H9 (cell line): ENCODE data around the gene MAP4K3. TPM values are rescaled to one million over a fixed set of nuclear protein-coding genes. Genes with fewer than 3 reads are reported as not detected.

ENCODE experiments used
- DNase-seq: peaks from one replicate; pipeline ENCODE4 v3.0.0-alpha.2; 2017
- H2AFZ ChIP-seq: one replicate; pipeline ENCODE4 v1.6.1; 2013; ENCODE audit warnings: mild to moderate bottlenecking, low read length, control low read depth, moderate library complexity
- H2AK5ac ChIP-seq: 2 replicates; pipeline ENCODE4 v1.6.1; 2013; ENCODE audit warnings: low read length, control low read depth, mixed read lengths; ENCODE audit not compliant: insufficient read length
- H2BK120ac ChIP-seq: one replicate; pipeline ENCODE4 v1.6.1; 2013; ENCODE audit warnings: low read depth, mild to moderate bottlenecking, low read length, control low read depth, inconsistent platforms; ENCODE audit not compliant: poor library complexity, severe bottlenecking
- H2BK12ac ChIP-seq: 2 replicates; pipeline ENCODE4 v1.6.1; 2013; ENCODE audit warnings: low read length, control low read depth, mixed read lengths, low read depth; ENCODE audit not compliant: insufficient read length
- H2BK15ac ChIP-seq: 2 replicates; pipeline ENCODE4 v1.6.1; 2013; ENCODE audit warnings: low read depth, low read length, control low read depth
- H2BK20ac ChIP-seq: one replicate; pipeline ENCODE4 v1.6.1; 2013; ENCODE audit warnings: low read depth, mild to moderate bottlenecking, low read length, control low read depth, inconsistent platforms; ENCODE audit not compliant: poor library complexity, severe bottlenecking
- H2BK5ac ChIP-seq: 2 replicates; pipeline ENCODE4 v1.6.1; 2013; ENCODE audit warnings: low read length, control low read depth, mixed read lengths; ENCODE audit not compliant: insufficient read length
- H3K14ac ChIP-seq: 2 replicates; pipeline ENCODE4 v1.6.1; 2013; ENCODE audit warnings: low read length, control low read depth; ENCODE audit not compliant: insufficient read depth
- H3K18ac ChIP-seq: 2 replicates; pipeline ENCODE4 v1.6.1; 2013; ENCODE audit warnings: low read depth, mild to moderate bottlenecking, mixed read lengths, low read length, control low read depth; ENCODE audit not compliant: insufficient read length
- H3K23ac ChIP-seq: 2 replicates; pipeline ENCODE4 v1.6.1; 2013; ENCODE audit warnings: low read length, control low read depth, mixed read lengths, low read depth; ENCODE audit not compliant: insufficient read length
- H3K23me2 ChIP-seq: 2 replicates; pipeline ENCODE4 v1.6.1; 2013; ENCODE audit warnings: low read depth, mild to moderate bottlenecking, mixed read lengths, low read length, control low read depth; ENCODE audit not compliant: insufficient read length, poor library complexity, severe bottlenecking
- H3K27ac ChIP-seq: 2 replicates; pipeline ENCODE4 v1.5.1; 2013; ENCODE audit warnings: low read length, control low read depth, mixed read lengths, low read depth; ENCODE audit not compliant: insufficient read length
- H3K27me3 ChIP-seq: 2 replicates; pipeline ENCODE4 v1.6.1; 2013; ENCODE audit warnings: low read length, control low read depth, inconsistent platforms; ENCODE audit not compliant: insufficient read depth
- H3K4ac ChIP-seq: 2 replicates; pipeline ENCODE4 v1.6.1; 2013; ENCODE audit warnings: low read depth, mild to moderate bottlenecking, control low read depth, inconsistent platforms, low read length, moderate library complexity
- H3K4me1 ChIP-seq: 2 replicates; pipeline ENCODE4 v1.6.1; 2013; ENCODE audit warnings: low read length, control low read depth, inconsistent platforms; ENCODE audit not compliant: insufficient read depth
- H3K4me2 ChIP-seq: 2 replicates; pipeline ENCODE4 v1.6.1; 2013; ENCODE audit warnings: low read length, control low read depth, mixed read lengths; ENCODE audit not compliant: insufficient read length, insufficient read depth
- H3K56ac ChIP-seq: 2 replicates; pipeline ENCODE4 v1.6.1; 2013; ENCODE audit warnings: low read depth, mild to moderate bottlenecking, mixed read lengths, low read length, control low read depth; ENCODE audit not compliant: insufficient read length
- H3K79me1 ChIP-seq: 2 replicates; pipeline ENCODE4 v1.6.1; 2013; ENCODE audit warnings: low read depth, mild to moderate bottlenecking, moderate library complexity, low read length, control low read depth, inconsistent platforms; ENCODE audit not compliant: insufficient read depth, poor library complexity, severe bottlenecking
- H3K79me2 ChIP-seq: 2 replicates; pipeline ENCODE4 v1.6.1; 2013; ENCODE audit warnings: low read length, control low read depth, inconsistent platforms; ENCODE audit not compliant: insufficient read depth
- H3K9ac ChIP-seq: 2 replicates; pipeline ENCODE4 v1.6.1; 2013; ENCODE audit warnings: low read length, control low read depth, mixed read lengths; ENCODE audit not compliant: insufficient read length; ENCODE audit errors: extremely low read depth
- H3K9me3 ChIP-seq: one replicate; pipeline ENCODE4 v1.6.1; 2013; ENCODE audit warnings: low read depth, low read length, inconsistent platforms; ENCODE audit not compliant: control insufficient read depth
- H3T11ph ChIP-seq: one replicate; pipeline ENCODE4 v1.6.1; 2013; ENCODE audit warnings: mild to moderate bottlenecking, low read length, control low read depth, inconsistent platforms
- H4K20me1 ChIP-seq: one replicate; pipeline ENCODE4 v1.6.1; 2013; ENCODE audit not compliant: control insufficient read depth, insufficient read length, insufficient read depth
- H4K5ac ChIP-seq: 2 replicates; pipeline ENCODE4 v1.6.1; 2013; ENCODE audit warnings: low read depth, mild to moderate bottlenecking, mixed read lengths, low read length, control low read depth; ENCODE audit not compliant: insufficient read length
- H4K8ac ChIP-seq: replicated peaks from 2 replicates; pipeline ENCODE4 v1.6.1; 2013; ENCODE audit warnings: low read length, control low read depth, mixed read lengths, low read depth; ENCODE audit not compliant: insufficient read length
- H4K91ac ChIP-seq: 2 replicates; pipeline ENCODE4 v1.6.1; 2013; ENCODE audit warnings: low read depth, mild to moderate bottlenecking, moderate library complexity, mixed read lengths, low read length, control low read depth; ENCODE audit not compliant: insufficient read length
- H3K27ac Mint-ChIP-seq, 3 experiments: 2 replicates in 2 of 3; 3 replicates in 1 of 3; pipeline ENCODE4 v1.8.0; 2020 to 2021; ENCODE audit warnings: mixed read lengths in 3 of 3, mild to moderate bottlenecking in 1 of 3, moderate library complexity in 1 of 3
- H3K27me3 Mint-ChIP-seq: 2 replicates; pipeline ENCODE4 v1.8.0; 2021; ENCODE audit warnings: low read depth, mild to moderate bottlenecking, moderate library complexity, mixed read lengths
- H3K36me3 Mint-ChIP-seq, 3 experiments: 2 replicates in 2 of 3; 3 replicates in 1 of 3; pipeline ENCODE4 v1.8.0; 2020 to 2021; ENCODE audit warnings: low read depth in 3 of 3, mixed read lengths in 3 of 3; ENCODE audit not compliant: insufficient read depth in 1 of 3
- H3K4me1 Mint-ChIP-seq, 2 experiments: 2 replicates each; pipeline ENCODE4 v1.8.0; 2020; ENCODE audit warnings: mixed read lengths in 2 of 2
- H3K4me3 Mint-ChIP-seq, 2 experiments: 2 replicates in 1 of 2; 3 replicates in 1 of 2; pipeline ENCODE4 v1.8.0; 2020 to 2021; ENCODE audit warnings: mild to moderate bottlenecking in 2 of 2, mixed read lengths in 2 of 2, moderate library complexity in 1 of 2
- H3K9me3 Mint-ChIP-seq, 2 experiments: 2 replicates in 1 of 2; 3 replicates in 1 of 2; pipeline ENCODE4 v1.8.0; 2020; ENCODE audit warnings: mild to moderate bottlenecking in 2 of 2, mixed read lengths in 2 of 2, moderate library complexity in 1 of 2
- CTCF ChIP-seq: fragments of 200-600 bp; sonication (generic); conservative IDR thresholded peaks from 3 replicates; pipeline ENCODE4 v1.8.0; 2021; ENCODE audit warnings: antibody characterized with exemption, mild to moderate bottlenecking
- WGBS: extraction: QIAGEN DNeasy Blood & Tissue Kit; methylation state at CpG from one replicate; pipeline ENCODE4 v1.1.7; 2013; ENCODE audit warnings: missing lambda C conversion rate, low lambda C conversion rate, mixed read lengths; ENCODE audit not compliant: insufficient read length; ENCODE audit errors: extremely low coverage; 5-methylcytosine and 5-hydroxymethylcytosine counted together
- total RNA-seq: library from RNA; stranded (reverse); gene quantifications from 2 replicates; pipeline ENCODE4 v1.2.1, GENCODE V29; 2021

The MAP4K3 gene
- total RNA-seq, 1 experiment from 2014 or later: 37.9 TPM

GRCh38 chr2:39264733-39265132 is 172.4 kb downstream of the MAP4K3 start:
- Mint-ChIP-seq H3K36me3 (peaks cover 16 to 31% (median 16%) of the 10 kb centered on the region in 3 experiments; a peak in 6 of 7 replicates), H3K27ac (peak overlapping the region in 1 of 3 experiments; percentile 73; a peak in 2 of 7 replicates), H3K4me3 (no peak overlapping the region), H3K4me1 (peaks cover 0 to 4% of the 10 kb centered on the region in 2 experiments; a peak in 2 of 4 replicates), H3K27me3 (no peaks in the 10 kb centered on the region), H3K9me3 (no peaks in the 10 kb centered on the region)
- WGBS: no CpG with 5 or more reads among the region's 1 CpG
- no peak overlapping the region for H3K18ac ChIP-seq
- no peak overlapping the region for H3K14ac ChIP-seq
- no peak overlapping the region for H2BK12ac ChIP-seq
- no peak overlapping the region for H3K9ac ChIP-seq
- no peaks in the 10 kb centered on the region for H3K9me3 ChIP-seq
- H3K79me2 ChIP-seq: no peaks in the 10 kb centered on the region
- no peak overlapping the region for H3K23ac ChIP-seq
- no peak overlapping the region for H3K4ac ChIP-seq
- no peak overlapping the region for H2BK20ac ChIP-seq
- H2AK5ac ChIP-seq: no peak overlapping the region
- H2BK120ac ChIP-seq: no peak overlapping the region
- no peak for TF ChIP-seq CTCF
- no peak overlapping the region for H2BK15ac ChIP-seq
- H2AFZ ChIP-seq: no peak overlapping the region
- DNase-seq: no peak
- H3T11ph ChIP-seq: no peak overlapping the region
- H3K79me1 ChIP-seq: no peaks in the 10 kb centered on the region
- H2BK5ac ChIP-seq: no peak overlapping the region
- H3K23me2 ChIP-seq: no peaks in the 10 kb centered on the region
- no peak overlapping the region for H4K91ac ChIP-seq
- no peaks in the 10 kb centered on the region for H4K20me1 ChIP-seq
- no peak overlapping the region for H3K4me2 ChIP-seq
- H3K27ac ChIP-seq: no peak overlapping the region
- H3K56ac ChIP-seq: no peak overlapping the region
- H3K27me3 ChIP-seq: no peaks in the 10 kb centered on the region
- H4K5ac ChIP-seq: no peak overlapping the region
- H4K8ac ChIP-seq: no peak overlapping the region
- no peaks in the 10 kb centered on the region for H3K4me1 ChIP-seq
